Liver (tissue), 9 donors: ENCODE data around the gene NCKAP5L. TPM values are rescaled to one million over a fixed set of nuclear protein-coding genes. Genes with fewer than 3 reads are reported as not detected.

Experiments used
- DNase-seq: peaks from one replicate; pipeline ENCODE4 v3.0.0-alpha.2; 2017; ENCODE audit warnings: low spot score
- H3K27ac ChIP-seq, 2 donors: one replicate each; pipeline ENCODE4 v1.7.0; 2013; ENCODE audit warnings: inconsistent platforms in 2 of 2, low read length in 2 of 2, control low read depth in 1 of 2, low read depth in 1 of 2, mild to moderate bottlenecking in 1 of 2
- H3K27me3 ChIP-seq, 4 donors: one replicate each; pipeline versions ENCODE4 v1.6.1 to v1.7.0; 2013; ENCODE audit warnings: low read length in 3 of 4, inconsistent platforms in 1 of 4, mild to moderate bottlenecking in 1 of 4, moderate library complexity in 1 of 4; ENCODE audit not compliant: control insufficient read depth in 4 of 4, insufficient read depth in 4 of 4
- H3K36me3 ChIP-seq, 4 donors: one replicate each; pipeline versions ENCODE4 v1.6.1 to v1.7.0; 2013; ENCODE audit warnings: low read length in 3 of 4, mild to moderate bottlenecking in 3 of 4, low read depth in 1 of 4, moderate library complexity in 1 of 4; ENCODE audit not compliant: control insufficient read depth in 4 of 4, insufficient read depth in 3 of 4
- H3K4me1 ChIP-seq, 4 donors: one replicate each; pipeline versions ENCODE4 v1.6.1 to v1.7.0; 2013; ENCODE audit warnings: low read length in 3 of 4, mild to moderate bottlenecking in 3 of 4, moderate library complexity in 1 of 4; ENCODE audit not compliant: control insufficient read depth in 4 of 4, insufficient read depth in 4 of 4
- H3K4me3 ChIP-seq, 3 donors: one replicate each; pipeline versions ENCODE4 v1.6.1 to v1.7.0; 2013; ENCODE audit warnings: low read length in 3 of 3, control low read depth in 1 of 3, low read depth in 1 of 3, mild to moderate bottlenecking in 1 of 3
- H3K9ac ChIP-seq, 2 donors: one replicate each; pipeline ENCODE4 v1.7.0; 2013; ENCODE audit warnings: low read length in 2 of 2, mild to moderate bottlenecking in 2 of 2, moderate library complexity in 2 of 2, control low read depth in 1 of 2, low read depth in 1 of 2
- H3K9me3 ChIP-seq, 4 donors: one replicate each; pipeline versions ENCODE4 v1.6.1 to v1.7.0; 2013; ENCODE audit warnings: low read length in 3 of 4; ENCODE audit not compliant: control insufficient read depth in 4 of 4
- ATF3 ChIP-seq: IDR thresholded peaks from 2 replicates; pipeline ENCODE4 v1.6.1; 2016; ENCODE audit warnings: antibody characterized with exemption
- CTCF ChIP-seq: fragments of 150-350 bp; IDR thresholded peaks from 2 replicates; pipeline ENCODE4 v1.5.1; 2017; ENCODE audit warnings: improper control_type of control experiment, low read depth, low read length; ENCODE audit not compliant: missing input control
- EGR1 ChIP-seq, 2 donors: IDR thresholded peaks; 2 replicates each; pipeline ENCODE4 v1.6.1; 2016 to 2018; ENCODE audit warnings: antibody characterized with exemption in 2 of 2, low read depth in 2 of 2
- FOXA1 ChIP-seq: IDR thresholded peaks from 2 replicates; pipeline ENCODE4 v1.6.1; 2016; ENCODE audit warnings: antibody characterized with exemption
- FOXA2 ChIP-seq: IDR thresholded peaks from 2 replicates; pipeline ENCODE4 v1.6.1; 2016; ENCODE audit warnings: antibody characterized with exemption
- GABPA ChIP-seq, 2 donors: IDR thresholded peaks in 1 of 2; conservative IDR thresholded peaks in 1 of 2; 2 replicates each; pipeline ENCODE4 v1.6.1; 2016; ENCODE audit warnings: antibody characterized with exemption in 2 of 2, mild to moderate bottlenecking in 1 of 2, moderate library complexity in 1 of 2
- HNF4A ChIP-seq, 2 donors: conservative IDR thresholded peaks; 2 replicates each; pipeline ENCODE4 v1.6.1; 2016; ENCODE audit warnings: antibody characterized with exemption in 2 of 2, mild to moderate bottlenecking in 2 of 2
- HNF4G ChIP-seq: IDR thresholded peaks from 2 replicates; pipeline ENCODE4 v1.6.1; 2016; ENCODE audit warnings: antibody characterized with exemption
- JUND ChIP-seq, 2 donors: IDR thresholded peaks; 2 replicates each; pipeline ENCODE4 v1.6.1; 2016; ENCODE audit warnings: antibody characterized with exemption in 2 of 2
- MAX ChIP-seq: IDR thresholded peaks from 2 replicates; pipeline ENCODE4 v1.6.1; 2016; ENCODE audit warnings: antibody characterized with exemption
- NR2F2 ChIP-seq: IDR thresholded peaks from 2 replicates; pipeline ENCODE4 v1.6.1; 2016; ENCODE audit warnings: antibody characterized with exemption
- RAD21 ChIP-seq, 2 donors: IDR thresholded peaks; 2 replicates each; pipeline ENCODE4 v1.6.1; 2016; ENCODE audit warnings: antibody characterized with exemption in 2 of 2, mild to moderate bottlenecking in 2 of 2
- REST ChIP-seq: IDR thresholded peaks from 2 replicates; pipeline ENCODE4 v1.6.1; 2016; ENCODE audit warnings: antibody characterized with exemption, mild to moderate bottlenecking
- RXRA ChIP-seq, 2 donors: IDR thresholded peaks; 2 replicates each; pipeline ENCODE4 v1.6.1; 2017 to 2018; ENCODE audit warnings: antibody characterized with exemption in 2 of 2, mild to moderate bottlenecking in 1 of 2
- SP1 ChIP-seq: IDR thresholded peaks from 2 replicates; pipeline ENCODE4 v1.6.1; 2018; ENCODE audit warnings: antibody characterized with exemption, mild to moderate bottlenecking
- TAF1 ChIP-seq: conservative IDR thresholded peaks from 2 replicates; pipeline ENCODE4 v1.6.1; 2016; ENCODE audit warnings: antibody characterized with exemption, mild to moderate bottlenecking
- YY1 ChIP-seq: IDR thresholded peaks from 2 replicates; pipeline ENCODE4 v1.6.1; 2016; ENCODE audit warnings: antibody characterized with exemption, mild to moderate bottlenecking
- ZBTB33 ChIP-seq: IDR thresholded peaks from 2 replicates; pipeline ENCODE4 v1.6.1; 2016; ENCODE audit warnings: antibody characterized with exemption
- WGBS: extraction: QIAGEN DNeasy Blood & Tissue Kit; methylation state at CpG from one replicate; pipeline ENCODE4 v1.1.7; 2013; 5-methylcytosine and 5-hydroxymethylcytosine counted together
- polyA plus RNA-seq, 2 donors: library from polyadenylated mRNA; stranded (reverse) in 1 of 2; unstranded in 1 of 2; fragments of 200-250 nt in 1 of 2; fragments of >200 nt in 1 of 2; fragmentation: Nextera tagmentation in 1 of 2; extraction: Ambion mirVana in 1 of 2; gene quantifications; one replicate each; pipeline versions ENCODE4 v1.2.1 to v1.2.3, GENCODE V29; 2013 to 2015
- total RNA-seq, 2 donors: library from RNA; depleted of rRNA; stranded (reverse); fragments of >200 nt; gene quantifications; one replicate each; pipeline ENCODE4 v1.2.3, GENCODE V29; 2014
- donor health status: healthy.
- donor health status: healthy.
- donor health status: healthy.
- donor health status: healthy.
- donor health status: healthy.

NCKAP5L gene
- total and polyA plus RNA-seq, 4 donors, result 2.9 to 6.8 (median 4.2) TPM

GRCh38 chr12:49868449-49868848, 40.2 kb upstream of the NCKAP5L start (continued):
- TF ChIP-seq HNF4G, result no peak
- TF ChIP-seq HNF4A (conservative IDR thresholded peaks at IDR 0.05), result no peak
- TF ChIP-seq JUND (IDR thresholded peaks at IDR 0.05), result no peak
- no peak for TF ChIP-seq TAF1
- no peak for TF ChIP-seq RXRA (IDR thresholded peaks at IDR 0.05)
- TF ChIP-seq ATF3, result no peak

- H3K9ac ChIP-seq, result no peak overlapping the region
- DNase-seq, result no peak
Observed at GRCh38 chr12:49867570-49868341, 39.5 kb upstream of the NCKAP5L start.

More at GRCh38 chr12:49867570-49868341, 39.5 kb upstream of the NCKAP5L start:
- Histone ChIP-seq H3K27ac (no peak overlapping the region), H3K36me3 (no peaks in the 10 kb centered on the region), H3K27me3 (peaks cover 0 to 4% (median 0%) of the 10 kb centered on the region in 4 donors), H3K4me3 (no peak overlapping the region), H3K9me3 (no peaks in the 10 kb centered on the region), H3K4me1 (peaks cover 0 to 2% (median 0%) of the 10 kb centered on the region in 4 donors)
- WGBS, result 59% methylated on average over 11 of the region's 11 CpGs
- TF ChIP-seq ZBTB33 (no peak), GABPA (IDR thresholded peaks at IDR 0.05 in 1 of 2, conservative IDR thresholded peaks at IDR 0.05 in 1 of 2) (no peak), CTCF (no peak), SP1 (no peak), FOXA1 (no peak), EGR1 (IDR thresholded peaks at IDR 0.05; ENCODE audit: low read depth in 2 of 2) (no peak), HNF4A (conservative IDR thresholded peaks at IDR 0.05) (no peak), RXRA (IDR thresholded peaks at IDR 0.05) (no peak), FOXA2 (no peak), REST (no peak), RAD21 (IDR thresholded peaks at IDR 0.05) (no peak), TAF1 (no peak), ATF3 (no peak), YY1 (no peak), HNF4G (no peak), MAX (no peak), NR2F2 (no peak), JUND (IDR thresholded peaks at IDR 0.05) (no peak)
